ENCODE data around the gene BUD23. TPM values are rescaled to one million over a fixed set of nuclear protein-coding genes. Genes with fewer than 3 reads are reported as not detected.
"Not testable (repeated sequence)": the region's sequence is repeated elsewhere in the genome, so short reads cannot be mapped to it uniquely, and the experiment has no call there.

The BUD23 gene
- total RNA-seq, 1 donor from 2014 or later: 109 TPM

- intact Hi-C loops (cut with micrococcal nuclease): no loop called here
- no peaks in the 10 kb centered on the region for H3K9me3 Mint-ChIP-seq
- H3K36me3 Mint-ChIP-seq (ENCODE audit: low read depth): no peaks in the 10 kb centered on the region
- no peak overlapping the region for H3K4me3 Mint-ChIP-seq (ENCODE audit: low read depth)
- no peak for DNase-seq (ENCODE audit: low spot score)
- H3K27ac Mint-ChIP-seq: no peak overlapping the region
- peaks cover 3% of the 10 kb centered on the region for H3K4me1 Mint-ChIP-seq (ENCODE audit: low read depth)
- peaks cover 52% of the 10 kb centered on the region for H3K27me3 Mint-ChIP-seq (ENCODE audit: low read depth)
Observed at GRCh38 chr7:73649576-73649975, 33.8 kb upstream of the BUD23 start.

GRCh38 chr7:73650524-73650923, 32.9 kb upstream of the BUD23 start:
- H3K4me3 Mint-ChIP-seq (ENCODE audit: low read depth): no peak overlapping the region
- intact Hi-C loops (cut with micrococcal nuclease): no loop called here
- H3K9me3 Mint-ChIP-seq: no peaks in the 10 kb centered on the region
- no peak overlapping the region for H3K27ac Mint-ChIP-seq
- no peak for DNase-seq (ENCODE audit: low spot score)
- H3K4me1 Mint-ChIP-seq (ENCODE audit: low read depth): peaks cover 3% of the 10 kb centered on the region
- peaks cover 48% of the 10 kb centered on the region for H3K27me3 Mint-ChIP-seq (ENCODE audit: low read depth)
- H3K36me3 Mint-ChIP-seq (ENCODE audit: low read depth): no peaks in the 10 kb centered on the region

GRCh38 chr7:73652541-73652949, 30.9 kb upstream of the BUD23 start:
- Mint-ChIP-seq H3K4me1 (ENCODE audit: low read depth) (peaks cover 3% of the 10 kb centered on the region), H3K4me3 (ENCODE audit: low read depth) (no peak overlapping the region), H3K27ac (no peak overlapping the region), H3K9me3 (no peaks in the 10 kb centered on the region), H3K36me3 (ENCODE audit: low read depth) (no peaks in the 10 kb centered on the region), H3K27me3 (ENCODE audit: low read depth) (peaks cover 33% of the 10 kb centered on the region)
- intact Hi-C loops (cut with micrococcal nuclease): no loop called here
- no peak for DNase-seq (ENCODE audit: low spot score)

- DNase-seq (ENCODE audit: low spot score); H3K27ac Mint-ChIP-seq; H3K4me1 Mint-ChIP-seq (ENCODE audit: low read depth); H3K36me3 Mint-ChIP-seq (ENCODE audit: low read depth); intact Hi-C loops (cut with micrococcal nuclease); H3K9me3 Mint-ChIP-seq; H3K4me3 Mint-ChIP-seq (ENCODE audit: low read depth): not testable (repeated sequence)
- H3K27me3 Mint-ChIP-seq (ENCODE audit: low read depth): peaks cover 15% of the 10 kb centered on the region
Observed at GRCh38 chr7:73655309-73655708, 28.1 kb upstream of the BUD23 start.

GRCh38 chr7:73659983-73660382, 23.4 kb upstream of the BUD23 start:
- peaks cover 9% of the 10 kb centered on the region for H3K9me3 Mint-ChIP-seq
- no peak for DNase-seq (ENCODE audit: low spot score)
- H3K27ac Mint-ChIP-seq: no peak overlapping the region
- no peaks in the 10 kb centered on the region for H3K4me1 Mint-ChIP-seq (ENCODE audit: low read depth)
- peaks cover 12% of the 10 kb centered on the region for H3K27me3 Mint-ChIP-seq (ENCODE audit: low read depth)
- no peaks in the 10 kb centered on the region for H3K36me3 Mint-ChIP-seq (ENCODE audit: low read depth)
- intact Hi-C loops (cut with micrococcal nuclease): no loop called here
- no peak overlapping the region for H3K4me3 Mint-ChIP-seq (ENCODE audit: low read depth)

GRCh38 chr7:73660594-73660993, 22.8 kb upstream of the BUD23 start:
- H3K27ac Mint-ChIP-seq; H3K4me1 Mint-ChIP-seq (ENCODE audit: low read depth); H3K36me3 Mint-ChIP-seq (ENCODE audit: low read depth); H3K4me3 Mint-ChIP-seq (ENCODE audit: low read depth); DNase-seq (ENCODE audit: low spot score); intact Hi-C loops (cut with micrococcal nuclease); H3K9me3 Mint-ChIP-seq: not testable (repeated sequence)
- peaks cover 12% of the 10 kb centered on the region for H3K27me3 Mint-ChIP-seq (ENCODE audit: low read depth)

- Mint-ChIP-seq H3K36me3 (ENCODE audit: low read depth) (no peaks in the 10 kb centered on the region), H3K4me3 (ENCODE audit: low read depth) (no peak overlapping the region), H3K9me3 (peaks cover 9% of the 10 kb centered on the region), H3K27ac (no peak overlapping the region), H3K4me1 (ENCODE audit: low read depth) (peaks cover 3% of the 10 kb centered on the region), H3K27me3 (ENCODE audit: low read depth) (peaks cover 17% of the 10 kb centered on the region)
- intact Hi-C loops (cut with micrococcal nuclease): no loop called here
- no peak for DNase-seq (ENCODE audit: low spot score)
Observed at GRCh38 chr7:73663033-73663432, 20.4 kb upstream of the BUD23 start.

- Mint-ChIP-seq H3K36me3 (ENCODE audit: low read depth) (no peaks in the 10 kb centered on the region), H3K27ac (no peak within 1 kb of the TSS), H3K4me3 (ENCODE audit: low read depth) (peak within 1 kb of the TSS; percentile 76), H3K4me1 (ENCODE audit: low read depth) (peaks cover 6% of the 10 kb centered on the region), H3K27me3 (ENCODE audit: low read depth) (peaks cover 33% of the 10 kb centered on the region), H3K9me3 (peaks cover 9% of the 10 kb centered on the region)
- intact Hi-C loops (cut with micrococcal nuclease): loop anchor here (1.0 to 5.0 kb wide), 6 partner anchors 16 to 145 kb away; partner anchors contain the start of genes ABHD11, BAZ1B, BUD23 and DNAJC30
- DNase-seq (ENCODE audit: low spot score): peak; percentile 91
Observed at GRCh38 chr7:73667344-73668102, 15.9 kb upstream of the BUD23 start, which contains the start of gene VPS37D. VPS37D (plus strand) TSS chr7:73667831; CDS start chr7:73667959, 128 bp downstream.

GRCh38 chr7:73668103-73668885, 15.1 kb upstream of the BUD23 start:
- Mint-ChIP-seq H3K4me3 (ENCODE audit: low read depth) (peak overlapping the region; percentile 40), H3K9me3 (peaks cover 2% of the 10 kb centered on the region), H3K27me3 (ENCODE audit: low read depth) (peaks cover 28% of the 10 kb centered on the region), H3K4me1 (ENCODE audit: low read depth) (peaks cover 6% of the 10 kb centered on the region), H3K27ac (no peak overlapping the region), H3K36me3 (ENCODE audit: low read depth) (no peaks in the 10 kb centered on the region)
- DNase-seq (ENCODE audit: low spot score): no peak
- intact Hi-C loops (cut with micrococcal nuclease): loop anchor here (5.0 kb wide), 3 partner anchors 46 to 61 kb away; partner anchors contain the start of genes MLXIPL and STX1A

- H3K4me3 Mint-ChIP-seq (ENCODE audit: low read depth): peak overlapping the region; percentile 40
- DNase-seq (ENCODE audit: low spot score): no peak
- H3K4me1 Mint-ChIP-seq (ENCODE audit: low read depth): peaks cover 6% of the 10 kb centered on the region
- H3K36me3 Mint-ChIP-seq (ENCODE audit: low read depth): no peaks in the 10 kb centered on the region
- no peaks in the 10 kb centered on the region for H3K9me3 Mint-ChIP-seq
- intact Hi-C loops (cut with micrococcal nuclease): loop anchor here (5.0 kb wide), 3 partner anchors 47 to 62 kb away; partner anchors contain the start of genes MLXIPL and STX1A
- H3K27me3 Mint-ChIP-seq (ENCODE audit: low read depth): peaks cover 28% of the 10 kb centered on the region
- no peak overlapping the region for H3K27ac Mint-ChIP-seq
Observed at GRCh38 chr7:73668886-73669230, 14.5 kb upstream of the BUD23 start.

- H3K4me3 Mint-ChIP-seq (ENCODE audit: low read depth): no peak overlapping the region
- no peak overlapping the region for H3K27ac Mint-ChIP-seq
- H3K36me3 Mint-ChIP-seq (ENCODE audit: low read depth): no peaks in the 10 kb centered on the region
- intact Hi-C loops (cut with micrococcal nuclease): loop anchor here (5.0 kb wide), 3 partner anchors 47 to 62 kb away; partner anchors contain the start of genes MLXIPL and STX1A
- H3K9me3 Mint-ChIP-seq: no peaks in the 10 kb centered on the region
- no peak for DNase-seq (ENCODE audit: low spot score)
- H3K27me3 Mint-ChIP-seq (ENCODE audit: low read depth): peaks cover 28% of the 10 kb centered on the region
- H3K4me1 Mint-ChIP-seq (ENCODE audit: low read depth): peaks cover 6% of the 10 kb centered on the region
Observed at GRCh38 chr7:73669288-73669701, 14.1 kb upstream of the BUD23 start.

- Mint-ChIP-seq H3K27me3 (ENCODE audit: low read depth) (peaks cover 28% of the 10 kb centered on the region), H3K4me3 (ENCODE audit: low read depth) (no peak overlapping the region), H3K4me1 (ENCODE audit: low read depth) (peaks cover 6% of the 10 kb centered on the region), H3K27ac (no peak overlapping the region), H3K36me3 (ENCODE audit: low read depth) (no peaks in the 10 kb centered on the region), H3K9me3 (no peaks in the 10 kb centered on the region)
- no peak for DNase-seq (ENCODE audit: low spot score)
- intact Hi-C loops (cut with micrococcal nuclease): loop anchor here (5.0 kb wide), 3 partner anchors 47 to 63 kb away; partner anchors contain the start of genes MLXIPL and STX1A
Observed at GRCh38 chr7:73669858-73670385, 13.5 kb upstream of the BUD23 start.

- Mint-ChIP-seq H3K27me3 (ENCODE audit: low read depth) (peaks cover 20% of the 10 kb centered on the region), H3K36me3 (ENCODE audit: low read depth) (no peaks in the 10 kb centered on the region), H3K4me3 (ENCODE audit: low read depth) (no peak overlapping the region), H3K9me3 (no peaks in the 10 kb centered on the region), H3K4me1 (ENCODE audit: low read depth) (peaks cover 6% of the 10 kb centered on the region), H3K27ac (no peak overlapping the region)
- intact Hi-C loops (cut with micrococcal nuclease): no loop called here
- DNase-seq (ENCODE audit: low spot score): no peak
Observed at GRCh38 chr7:73671322-73671661, 12.1 kb upstream of the BUD23 start.
